Measurements from ENCODE around the gene ZNF683. TPM values are rescaled to one million over a fixed set of nuclear protein-coding genes. Genes with fewer than 3 reads are reported as not detected.

The ZNF683 gene
- total RNA-seq, 6 experiments from 2014 or later = 0.19 TPM; not detected in 5

DNA sequence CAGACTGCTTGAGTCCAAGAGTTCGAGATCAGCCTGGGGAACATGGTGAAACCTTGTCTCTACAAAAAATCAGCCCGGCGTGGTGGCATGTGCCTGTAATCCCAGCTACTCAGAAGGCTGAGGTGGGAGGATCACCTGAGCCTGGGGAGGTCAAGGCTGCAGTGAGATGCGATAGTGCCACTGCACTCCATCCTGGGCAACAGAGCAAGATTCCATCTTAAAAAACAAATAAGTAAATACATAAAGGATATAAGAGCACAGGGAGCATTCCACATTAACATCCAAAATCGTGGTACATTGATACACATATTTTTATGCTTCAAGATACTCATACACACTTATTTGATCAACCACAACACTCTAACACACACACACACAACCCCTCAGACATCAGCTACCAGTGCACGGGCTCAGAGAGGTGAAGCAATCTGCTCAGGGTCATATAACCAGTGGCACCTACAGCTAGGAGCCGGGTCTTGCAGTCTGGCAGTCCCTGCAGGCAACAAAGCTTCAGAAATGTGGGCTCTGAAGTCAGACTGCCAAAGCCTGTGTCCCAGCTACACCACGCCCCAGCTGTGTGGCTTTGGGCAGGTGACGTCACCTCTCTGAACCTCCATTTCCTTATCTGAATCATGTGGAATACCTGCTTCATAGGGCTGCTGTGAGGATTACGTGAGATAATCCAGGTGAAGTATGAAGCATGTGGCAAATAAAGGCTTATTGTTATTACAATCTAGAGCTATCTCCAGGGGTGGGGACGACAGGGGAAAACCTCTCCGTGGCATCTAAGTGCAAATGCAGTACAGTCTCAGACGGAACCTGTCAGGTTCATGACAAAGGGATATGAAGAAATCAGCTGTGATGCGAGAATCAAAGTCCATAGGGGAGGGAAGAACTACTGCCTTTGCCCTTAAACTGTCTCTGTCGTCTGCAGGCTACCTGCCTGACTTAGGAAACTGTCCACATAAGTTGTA, 13.9 kb downstream of the ZNF683 start:
- H3K9me3 ChIP-seq = no peaks in the 10 kb centered on the region
- ATAC-seq (peak; percentile 85 to 92 (median 88)), DNase-seq (peak in 1 of 3 donors; percentile 62)
- H3K36me3 ChIP-seq = no peaks in the 10 kb centered on the region
- WGBS (ENCODE audit: insufficient coverage, low coverage, low lambda C conversion rate, missing lambda C conversion rate) = 30% methylated on average over 14 of the region's 15 CpGs
- H3K4me3 ChIP-seq = no peak overlapping the region
- intact Hi-C loops (cut with DNase I) = no loop called here
- TF ChIP-seq POLR2A (IDR thresholded peaks at IDR 0.05) = peak; percentile 57
- TF ChIP-seq, protein P1, sequence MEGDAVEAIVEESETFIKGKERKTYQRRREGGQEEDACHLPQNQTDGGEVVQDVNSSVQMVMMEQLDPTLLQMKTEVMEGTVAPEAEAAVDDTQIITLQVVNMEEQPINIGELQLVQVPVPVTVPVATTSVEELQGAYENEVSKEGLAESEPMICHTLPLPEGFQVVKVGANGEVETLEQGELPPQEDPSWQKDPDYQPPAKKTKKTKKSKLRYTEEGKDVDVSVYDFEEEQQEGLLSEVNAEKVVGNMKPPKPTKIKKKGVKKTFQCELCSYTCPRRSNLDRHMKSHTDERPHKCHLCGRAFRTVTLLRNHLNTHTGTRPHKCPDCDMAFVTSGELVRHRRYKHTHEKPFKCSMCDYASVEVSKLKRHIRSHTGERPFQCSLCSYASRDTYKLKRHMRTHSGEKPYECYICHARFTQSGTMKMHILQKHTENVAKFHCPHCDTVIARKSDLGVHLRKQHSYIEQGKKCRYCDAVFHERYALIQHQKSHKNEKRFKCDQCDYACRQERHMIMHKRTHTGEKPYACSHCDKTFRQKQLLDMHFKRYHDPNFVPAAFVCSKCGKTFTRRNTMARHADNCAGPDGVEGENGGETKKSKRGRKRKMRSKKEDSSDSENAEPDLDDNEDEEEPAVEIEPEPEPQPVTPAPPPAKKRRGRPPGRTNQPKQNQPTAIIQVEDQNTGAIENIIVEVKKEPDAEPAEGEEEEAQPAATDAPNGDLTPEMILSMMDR (IDR thresholded peaks at IDR 0.05) = no peak
- peak overlapping the region in 2 of 3 donors; percentile 0 to 55 for H3K27ac ChIP-seq
- peaks cover 0 to 10% (median 5%) of the 10 kb centered on the region in 4 donors for H3K4me1 ChIP-seq
- H3K27me3 ChIP-seq = no peaks in the 10 kb centered on the region

DNA sequence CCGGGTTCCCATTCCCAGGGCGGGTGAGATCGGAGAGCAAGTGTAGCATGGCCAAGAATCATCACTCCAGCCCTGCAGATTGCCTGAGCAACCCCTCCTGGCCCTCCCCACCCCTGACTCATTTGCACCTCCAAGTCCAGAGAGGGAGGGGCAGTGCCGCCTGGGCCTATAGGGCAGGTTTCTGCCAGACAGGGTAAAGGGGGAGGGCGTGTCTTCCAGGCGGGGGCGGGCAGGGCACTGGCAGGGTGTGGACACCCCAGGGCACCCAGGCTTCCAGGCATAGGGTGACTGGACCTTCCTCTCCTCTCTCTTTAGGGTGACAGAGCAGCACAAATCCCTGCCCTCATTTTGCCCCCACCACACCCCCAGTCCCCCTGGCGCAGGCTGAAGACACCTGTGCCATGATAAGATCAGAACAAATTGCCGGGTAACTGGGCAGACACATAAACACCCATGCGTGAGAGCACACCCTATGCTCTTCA, 15.4 kb downstream of the ZNF683 start:
- peaks cover 0 to 10% (median 5%) of the 10 kb centered on the region in 4 donors for H3K4me1 ChIP-seq
- ATAC-seq (no peak), DNase-seq (no peak)
- WGBS (ENCODE audit: insufficient coverage, low coverage, low lambda C conversion rate, missing lambda C conversion rate) = 90% methylated on average over 2 of the region's 10 CpGs
- H3K9me3 ChIP-seq = no peaks in the 10 kb centered on the region
- no peaks in the 10 kb centered on the region for H3K36me3 ChIP-seq
- H3K27ac ChIP-seq = no peak overlapping the region
- H3K27me3 ChIP-seq = no peaks in the 10 kb centered on the region
- TF ChIP-seq, protein P1 (IDR thresholded peaks at IDR 0.05) = no peak
- TF ChIP-seq POLR2A (IDR thresholded peaks at IDR 0.05) = no peak
- no peak overlapping the region for H3K4me3 ChIP-seq
- intact Hi-C loops (cut with DNase I) = no loop called here

DNA sequence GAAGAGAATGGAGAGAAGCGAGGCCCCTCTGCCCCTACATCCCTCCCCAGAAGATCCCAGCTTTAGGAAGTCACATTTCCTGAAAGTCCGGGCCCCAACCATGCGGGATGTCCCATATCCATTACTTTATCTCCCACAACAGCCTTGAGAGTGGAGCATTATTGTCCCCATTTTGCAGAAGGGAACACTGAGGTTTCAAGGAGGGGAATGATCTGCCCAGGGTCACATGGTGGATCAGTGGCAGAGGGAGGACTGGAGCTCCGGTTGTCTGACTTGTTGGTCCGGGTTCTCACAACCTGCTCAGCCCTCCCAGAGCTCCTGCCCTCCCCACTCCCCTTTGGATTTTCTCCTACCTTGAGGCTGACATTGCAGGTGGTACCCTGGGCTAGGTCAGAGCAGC, 16.4 kb downstream of the ZNF683 start:
- intact Hi-C loops (cut with DNase I) = no loop called here
- ATAC-seq = no peak
- H3K9me3 ChIP-seq = no peaks in the 10 kb centered on the region
- no peaks in the 10 kb centered on the region for H3K36me3 ChIP-seq
- no peak overlapping the region for H3K27ac ChIP-seq
- no peak overlapping the region for H3K4me3 ChIP-seq
- TF ChIP-seq POLR2A (IDR thresholded peaks at IDR 0.05) = no peak
- TF ChIP-seq, protein P1 (IDR thresholded peaks at IDR 0.05) = no peak
- 100% methylated on average over 1 of the region's 5 CpGs for WGBS (ENCODE audit: insufficient coverage, low coverage, low lambda C conversion rate, missing lambda C conversion rate)
- H3K4me1 ChIP-seq = peaks cover 0 to 14% (median 5%) of the 10 kb centered on the region in 4 donors
- no peaks in the 10 kb centered on the region for H3K27me3 ChIP-seq
- no peak for DNase-seq

DNA sequence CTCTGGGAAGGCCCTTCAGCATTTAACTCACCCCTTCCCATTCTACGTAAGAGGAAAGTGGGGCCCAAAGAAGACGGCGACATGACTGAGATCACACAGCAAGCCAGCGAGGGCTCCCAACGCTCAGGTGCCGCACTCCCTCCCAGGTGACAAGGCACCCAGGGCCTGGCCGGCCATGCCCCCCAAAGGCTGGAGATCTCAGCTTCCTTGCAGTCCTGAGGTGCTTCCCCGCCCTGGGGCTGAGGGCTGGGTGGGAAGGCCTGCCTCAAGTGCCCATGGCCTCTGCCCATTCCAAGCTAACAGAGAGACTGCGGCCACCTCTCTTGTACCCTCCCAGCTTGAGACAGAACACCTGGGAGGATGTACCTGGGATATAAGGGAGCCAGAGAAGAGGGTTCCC, 17.6 kb downstream of the ZNF683 start:
- DNase-seq (no peak), ATAC-seq (no peak)
- Histone ChIP-seq H3K4me1 (peaks cover 0 to 19% (median 5%) of the 10 kb centered on the region in 4 donors), H3K9me3 (no peaks in the 10 kb centered on the region), H3K36me3 (no peaks in the 10 kb centered on the region), H3K27me3 (no peaks in the 10 kb centered on the region), H3K4me3 (no peak overlapping the region), H3K27ac (no peak overlapping the region)
- WGBS (ENCODE audit: insufficient coverage, low coverage, low lambda C conversion rate, missing lambda C conversion rate) = 80% methylated on average over 1 of the region's 9 CpGs
- intact Hi-C loops (cut with DNase I) = no loop called here
- TF ChIP-seq POLR2A (IDR thresholded peaks at IDR 0.05) = no peak
- TF ChIP-seq, protein P1 (IDR thresholded peaks at IDR 0.05) = no peak

All from right lobe of liver (tissue), 6 donors.